GM21529 (cell line): Measurements from ENCODE around the gene CFAP46.

Experiments used
- ATAC-seq: cut with Tn5 transposase; IDR thresholded peaks from one replicate; pipeline ENCODE4 v1.9.1; 2021; ENCODE audit not compliant: unreplicated experiment

Gene CFAP46

DNA sequence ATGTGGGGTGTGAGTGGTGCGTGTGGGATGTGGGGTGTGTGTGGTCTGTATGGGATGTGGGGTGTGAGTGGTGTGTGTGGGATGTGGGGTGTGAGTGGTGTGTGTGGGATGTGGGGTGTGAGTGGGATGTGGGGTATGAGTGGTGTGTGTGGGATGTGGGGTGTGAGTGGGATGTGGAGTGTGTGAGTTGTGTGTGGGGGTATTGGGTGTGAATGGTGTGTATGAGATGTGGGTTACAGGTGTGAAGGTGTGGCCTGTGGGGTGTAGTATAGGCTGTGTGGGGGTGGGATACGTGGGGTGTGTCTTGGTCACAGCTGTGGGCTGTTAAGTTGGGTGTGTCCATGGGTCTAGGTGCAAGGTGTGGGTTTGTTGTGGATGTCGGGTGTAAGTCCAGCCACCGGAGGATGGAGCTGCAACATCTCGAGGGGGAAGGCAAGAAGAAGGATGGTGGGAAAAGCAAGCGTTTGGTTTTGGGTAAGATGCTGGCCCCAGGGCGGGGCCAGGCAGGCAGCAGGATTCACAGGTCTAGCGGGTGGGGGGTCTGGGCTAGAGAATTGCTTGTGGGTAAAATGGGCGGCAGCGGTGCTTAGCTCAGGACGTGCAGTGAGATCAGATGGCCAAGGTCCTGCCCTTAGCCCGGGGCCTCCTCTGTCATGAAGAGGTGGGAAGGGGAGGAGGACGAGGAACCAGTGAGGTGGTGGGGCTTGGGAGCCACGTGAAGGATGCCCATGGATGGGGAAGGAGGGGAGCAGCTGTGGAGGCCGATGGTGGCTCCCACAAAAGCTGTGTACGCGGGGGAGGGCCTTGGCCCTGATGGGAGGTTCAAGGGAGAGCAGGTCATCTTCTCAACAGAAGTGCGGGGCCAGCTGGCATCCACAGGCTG is 60.1 kb downstream of the CFAP46 start:
- ATAC-seq, result no peak

DNA sequence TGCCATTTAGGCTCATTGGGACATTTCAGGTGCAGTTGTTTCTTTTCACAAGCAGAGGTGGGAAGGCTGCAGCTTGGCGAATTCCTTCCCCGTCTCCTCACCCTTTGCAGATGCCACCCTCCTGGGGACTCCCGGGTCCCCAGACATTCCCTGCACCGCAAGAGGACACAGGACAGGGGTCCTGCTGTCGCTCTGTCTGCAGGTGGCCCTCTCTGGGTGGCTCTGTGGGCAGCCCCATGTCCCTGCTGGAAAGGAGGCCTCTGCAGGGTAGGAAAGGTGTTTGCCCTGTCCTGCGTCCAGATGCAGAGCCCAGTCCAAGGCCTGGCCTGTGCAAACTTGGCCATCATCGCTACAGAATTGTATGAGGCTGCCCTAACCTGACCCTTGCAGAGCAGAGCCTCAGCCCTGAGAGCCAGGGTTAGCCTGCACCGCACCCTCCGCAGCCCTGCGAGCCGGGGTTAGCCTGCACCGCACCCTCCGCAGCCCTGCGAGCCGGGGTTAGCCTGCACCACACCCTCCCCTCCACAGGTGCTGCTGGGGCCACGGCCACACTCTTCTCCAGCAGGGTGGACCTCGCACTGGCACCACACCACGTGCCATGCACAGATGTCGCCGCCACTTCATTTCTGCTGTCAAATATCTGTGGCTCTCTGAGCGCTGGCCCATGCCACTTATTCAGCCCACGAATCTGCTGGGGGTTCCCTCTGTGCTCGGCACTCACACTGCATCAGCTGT is 61.0 kb downstream of the CFAP46 start:
- no peak for ATAC-seq

DNA sequence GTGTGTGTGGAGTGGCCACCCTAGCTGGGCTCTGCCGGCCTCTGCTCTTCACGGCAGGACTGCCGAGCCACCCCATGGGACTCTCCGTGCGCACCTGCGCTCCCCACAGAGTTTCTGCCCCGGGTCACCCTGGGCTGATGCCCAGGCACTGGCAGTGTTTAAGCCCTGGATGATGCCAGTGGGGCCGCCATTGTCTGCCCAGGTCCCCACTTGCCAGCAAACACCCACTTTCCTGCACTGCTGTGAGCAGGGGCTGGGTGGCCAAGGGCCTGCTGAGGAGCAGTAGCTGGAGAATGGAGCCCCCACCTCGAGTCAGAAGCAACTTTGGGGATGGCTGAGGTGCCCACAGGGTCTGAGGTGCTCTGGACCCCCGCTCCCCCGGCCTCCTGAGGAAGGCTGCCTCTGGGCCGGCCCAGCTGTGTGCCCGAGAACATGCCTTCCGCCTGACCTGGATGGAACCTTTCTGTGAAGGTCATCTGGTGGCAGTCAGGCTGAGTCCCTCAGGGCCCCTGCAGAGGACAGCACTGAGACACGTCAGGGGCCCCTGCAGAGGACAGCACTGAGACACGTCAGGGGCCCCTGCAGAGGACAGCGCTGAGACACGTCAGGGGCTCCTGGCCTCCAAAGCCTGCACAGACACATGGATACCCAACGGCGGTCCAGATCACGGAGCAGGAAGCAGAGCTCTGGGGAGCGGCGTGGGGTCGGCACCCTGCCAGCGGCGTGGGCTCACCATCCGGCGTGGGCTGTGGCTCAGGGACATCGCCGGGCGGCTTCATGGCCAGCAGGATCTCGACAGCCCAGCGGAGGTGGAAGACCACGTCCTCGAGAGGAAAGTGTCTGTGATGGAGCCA is 62.0 kb downstream of the CFAP46 start:
- no peak for ATAC-seq

GRCh38 chr10:132879408-132880127 is 62.8 kb downstream of the CFAP46 start:
- ATAC-seq, result no peak

DNA sequence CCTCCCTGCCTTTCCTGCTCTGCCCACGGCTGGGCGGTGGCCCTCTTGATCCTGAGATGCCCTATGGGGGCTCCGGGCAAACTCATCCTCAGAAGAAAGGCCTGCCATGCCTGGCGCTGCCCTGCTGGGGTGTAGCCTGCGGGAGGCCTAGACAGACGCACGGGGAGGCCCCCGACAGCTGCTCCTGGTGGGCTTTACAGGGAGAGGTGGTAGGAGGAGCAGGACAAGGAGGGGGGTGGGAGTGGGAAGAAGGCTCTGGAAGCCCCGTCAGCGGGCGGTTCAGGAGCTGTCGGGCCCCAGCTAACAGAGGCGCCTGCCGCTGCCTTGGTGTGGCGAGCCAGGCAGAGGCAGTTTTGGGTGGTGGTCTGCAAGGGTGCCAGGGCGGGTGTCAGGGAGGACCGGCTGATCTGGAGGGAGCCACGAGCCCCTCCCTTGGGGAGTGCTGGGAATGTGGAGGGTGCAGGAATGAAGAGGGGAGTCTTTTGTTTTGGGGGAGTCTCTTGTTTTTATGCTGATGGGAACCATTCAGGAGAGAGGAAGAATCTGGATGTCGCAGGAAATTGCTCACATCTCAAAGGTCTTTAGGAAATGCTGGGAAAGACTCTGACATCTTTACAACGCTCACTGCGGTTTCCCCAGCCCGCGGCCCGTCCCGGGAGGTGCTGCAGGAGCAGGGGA is 63.5 kb downstream of the CFAP46 start:
- no peak for ATAC-seq

DNA sequence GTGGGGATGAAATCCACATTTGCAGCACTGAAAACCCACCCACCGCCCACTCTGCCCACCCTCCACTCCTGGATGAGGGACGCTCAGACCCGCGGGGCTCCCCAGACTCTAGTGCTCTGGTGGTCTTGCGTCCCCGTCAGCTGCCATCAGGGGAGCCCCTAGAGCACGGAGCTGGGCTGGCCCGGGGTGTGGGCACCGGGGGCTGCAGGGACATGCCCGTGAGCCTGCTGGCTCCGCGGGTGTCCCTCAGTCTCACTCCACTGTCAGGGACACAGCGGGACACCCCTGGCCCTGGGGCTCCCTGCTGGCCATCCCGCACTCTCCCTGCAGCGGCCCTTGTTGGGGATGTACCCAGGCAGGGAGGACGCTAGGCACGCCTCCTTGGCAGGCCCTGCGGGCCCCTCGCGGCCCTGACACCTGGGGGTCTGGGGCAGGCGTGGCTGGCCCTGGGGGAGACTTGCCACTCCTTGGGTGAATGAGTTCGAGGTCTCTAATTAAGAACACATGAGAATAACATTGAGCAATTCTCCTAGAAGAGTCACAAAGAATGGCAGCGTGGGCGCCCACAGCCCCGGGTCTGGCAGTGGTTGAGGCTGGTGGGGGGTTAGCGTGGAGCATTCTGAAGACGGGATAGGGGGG is 64.2 kb downstream of the CFAP46 start:
- ATAC-seq, result no peak

DNA sequence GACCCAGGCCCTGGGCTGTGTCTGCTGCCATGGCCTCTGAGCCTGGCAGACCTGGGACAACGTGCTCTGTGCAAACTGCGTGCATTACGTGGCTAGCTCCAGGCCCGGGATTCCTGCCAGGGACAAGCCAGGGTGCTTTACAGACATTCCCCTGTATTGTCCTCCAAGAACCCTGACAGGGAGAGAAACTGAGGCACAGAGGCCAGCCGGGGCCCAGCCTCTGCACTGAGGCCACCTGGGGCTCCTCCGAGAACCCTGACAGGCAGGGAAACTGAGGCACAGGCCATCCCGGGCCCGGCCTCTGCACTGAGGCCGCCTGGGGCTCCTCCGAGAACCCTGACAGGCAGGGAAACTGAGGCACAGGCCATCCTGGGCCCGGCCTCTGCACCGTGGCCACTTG is 64.9 kb downstream of the CFAP46 start:
- ATAC-seq, result no peak

DNA sequence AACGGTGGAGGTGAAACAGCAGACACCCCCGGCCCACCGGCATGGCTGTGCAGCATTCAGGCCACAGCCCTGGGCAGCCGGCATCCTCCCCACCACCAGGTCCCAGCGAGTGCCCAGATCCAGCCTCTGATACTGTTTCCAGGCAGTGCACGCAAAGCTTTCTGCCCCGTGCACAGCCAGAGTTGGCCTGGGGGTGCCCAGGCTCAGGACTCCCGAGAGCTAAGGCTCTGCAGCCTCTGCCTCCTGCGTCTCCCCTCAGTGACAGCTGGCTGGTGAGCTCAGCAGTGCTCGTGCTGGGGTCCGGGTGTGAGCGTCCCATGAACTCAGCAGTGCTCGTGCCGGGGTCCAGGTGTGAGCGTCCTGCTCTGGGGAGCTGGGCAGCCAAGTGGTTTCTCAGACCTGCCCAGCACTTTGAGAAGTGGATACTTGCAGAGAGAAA is 65.4 kb downstream of the CFAP46 start:
- ATAC-seq, result no peak

DNA sequence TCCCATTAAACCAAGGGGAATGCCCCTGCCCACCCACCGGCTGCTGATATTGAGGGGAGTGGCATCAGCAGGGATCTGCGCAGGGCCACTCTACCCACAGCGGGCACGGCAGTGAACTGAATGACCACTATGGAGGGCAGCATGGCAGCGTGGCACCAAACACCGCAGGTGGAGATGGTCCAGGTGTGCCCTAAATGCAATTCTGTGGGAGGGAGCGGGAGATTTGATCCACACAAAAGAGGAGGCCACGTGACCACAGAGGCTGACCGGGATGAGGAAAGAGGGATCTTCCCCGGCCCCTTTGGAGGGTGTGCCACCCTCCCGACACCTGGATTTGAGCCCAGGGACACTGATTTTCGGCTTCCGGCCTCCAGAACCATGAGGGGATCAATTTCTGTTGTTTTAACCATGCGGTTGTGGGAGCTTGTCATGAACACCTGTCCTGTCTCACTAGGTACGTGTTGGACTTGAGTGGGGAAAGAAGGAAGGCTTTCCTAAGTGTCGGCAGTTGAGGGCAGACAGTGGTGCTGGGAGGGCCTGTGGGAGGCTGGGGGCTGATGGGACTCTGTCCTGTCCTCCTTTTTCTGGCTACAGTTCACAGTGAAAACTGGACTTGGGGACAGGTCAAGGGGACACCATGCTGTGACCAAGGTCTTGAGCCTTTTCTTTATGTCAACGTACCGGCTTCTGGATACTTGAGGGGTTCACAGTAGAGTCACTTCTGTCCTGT is 66.1 kb downstream of the CFAP46 start:
- ATAC-seq, result no peak

DNA sequence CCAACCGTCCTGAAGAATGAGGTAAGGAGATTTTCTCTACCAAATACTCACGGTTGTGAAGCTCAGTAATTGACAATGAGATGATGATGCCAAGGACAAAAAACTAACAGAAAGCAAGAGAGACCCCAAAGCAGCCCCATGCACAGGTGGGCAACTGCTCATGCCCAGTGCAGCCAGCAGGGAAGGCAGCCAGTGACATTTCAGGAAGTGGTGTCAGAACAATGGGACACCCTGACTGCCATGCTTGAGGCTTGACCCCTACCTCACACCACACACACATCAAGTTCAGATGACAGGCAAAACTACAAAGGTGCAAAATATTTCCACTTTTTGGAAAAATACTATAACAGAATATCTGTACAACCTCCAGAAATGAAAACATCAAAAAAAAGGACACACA is 66.9 kb downstream of the CFAP46 start:
- no peak for ATAC-seq

- ATAC-seq, result no peak
Measured at GRCh38 chr10:132873395-132873794, 69.0 kb downstream of the CFAP46 start.

GRCh38 chr10:132872658-132873057 is 69.7 kb downstream of the CFAP46 start:
- ATAC-seq, result no peak

DNA sequence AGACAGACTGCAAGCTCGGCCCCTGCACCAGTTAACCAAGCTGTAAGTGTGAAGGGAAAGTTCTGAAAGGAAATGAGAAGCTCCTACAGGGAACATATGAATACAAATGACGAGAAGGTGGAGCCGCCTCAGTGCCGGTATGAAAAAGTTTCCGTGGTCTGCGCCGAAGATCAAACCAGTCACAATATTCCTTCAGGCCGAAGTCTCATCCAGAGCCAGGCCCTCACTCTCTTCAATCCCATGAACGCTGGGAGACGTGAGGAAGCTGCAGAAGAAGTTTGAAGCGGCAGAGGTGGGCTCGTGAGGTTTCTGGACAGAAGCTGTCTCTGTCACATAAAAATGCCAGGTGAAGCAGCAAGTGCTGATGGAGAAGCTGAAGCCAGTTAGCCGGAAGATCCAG is 71.9 kb downstream of the CFAP46 start:
- ATAC-seq, result no peak

DNA sequence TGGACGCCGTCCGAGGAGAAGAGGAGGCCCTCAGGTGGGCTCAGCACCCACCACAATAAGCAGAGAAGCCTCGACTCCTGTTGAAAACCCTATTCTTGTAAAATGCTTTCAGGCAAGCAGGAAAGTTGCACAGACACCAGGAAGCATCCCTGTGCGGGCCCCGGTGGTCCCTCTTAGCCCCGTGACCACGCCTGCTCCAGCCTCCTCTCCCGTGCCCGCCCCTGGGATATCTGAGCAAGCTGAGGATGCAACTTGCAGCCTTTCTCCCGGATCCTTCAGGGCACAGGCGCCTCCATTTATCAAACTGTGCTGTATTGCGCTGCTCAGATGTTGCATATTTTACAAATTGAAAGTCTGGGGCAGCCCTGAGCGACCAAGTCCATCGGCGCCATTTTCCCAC is 72.7 kb downstream of the CFAP46 start:
- ATAC-seq, result no peak

GRCh38 chr10:132868995-132869394 is 73.4 kb downstream of the CFAP46 start:
- no peak for ATAC-seq

GRCh38 chr10:132867801-132868644 is 74.3 kb downstream of the CFAP46 start:
- no peak for ATAC-seq

GRCh38 chr10:132866601-132867381 is 75.6 kb downstream of the CFAP46 start:
- no peak for ATAC-seq
